SK-N-SH treated with all-trans-retinoic acid at 6 μM for 48 hours (cell line): ENCODE results near the gene PLAAT1.

Experiments used
- ESRRG ChIP-seq: fragments of 250-450 bp; sonication (Bioruptor Pico); IDR thresholded peaks from 2 replicates; pipeline ENCODE4 v1.6.1; 2021; ENCODE audit warnings: mild to moderate bottlenecking
- OSR1 ChIP-seq: fragments of 250-450 bp; sonication (Bioruptor Pico); IDR thresholded peaks from 2 replicates; pipeline ENCODE4 v1.8.0; 2022; ENCODE audit warnings: moderate library complexity, mild to moderate bottlenecking, inconsistent platforms
- POU6F1 ChIP-seq: fragments of 250-450 bp; sonication (Bioruptor Pico); IDR thresholded peaks from 2 replicates; pipeline ENCODE4 v1.8.0; 2021; ENCODE audit warnings: low read depth, mild to moderate bottlenecking, moderate library complexity, borderline replicate concordance
- RARB ChIP-seq: fragments of 250-450 bp; sonication (Bioruptor Pico); IDR thresholded peaks from 2 replicates; pipeline ENCODE4 v1.8.0; 2021; ENCODE audit warnings: mild to moderate bottlenecking, moderate library complexity
- TCF4 ChIP-seq: fragments of 250-450 bp; sonication (Bioruptor Pico); IDR thresholded peaks from 2 replicates; pipeline ENCODE4 v1.8.0; 2021; ENCODE audit warnings: mild to moderate bottlenecking, moderate library complexity, borderline replicate concordance
- TSHZ2 ChIP-seq: fragments of 250-450 bp; sonication (Bioruptor Pico); IDR thresholded peaks from 2 replicates; pipeline ENCODE4 v1.5.0; 2020; ENCODE audit warnings: mild to moderate bottlenecking, moderate library complexity
- ZC3H10 ChIP-seq: fragments of 250-450 bp; sonication (Bioruptor Pico); IDR thresholded peaks from 2 replicates; pipeline ENCODE4 v1.5.1; 2021; ENCODE audit warnings: mild to moderate bottlenecking, moderate library complexity
- ZFP3 ChIP-seq: fragments of 250-450 bp; sonication (Bioruptor Pico); IDR thresholded peaks from 2 replicates; pipeline ENCODE4 v1.5.0; 2020; ENCODE audit warnings: mild to moderate bottlenecking, moderate library complexity
- ZFP30 ChIP-seq: fragments of 450-650 bp; formaldehyde crosslinking; IDR thresholded peaks from 2 replicates; pipeline ENCODE4 v1.5.0; 2022; ENCODE audit warnings: mild to moderate bottlenecking, moderate library complexity
- ZNF565 ChIP-seq: fragments of 450-650 bp; formaldehyde crosslinking; conservative IDR thresholded peaks from 2 replicates; pipeline ENCODE4 v1.5.0; 2020; ENCODE audit warnings: low read depth, mild to moderate bottlenecking, moderate library complexity
- ZNF70 ChIP-seq: fragments of 450-650 bp; formaldehyde crosslinking; IDR thresholded peaks from 2 replicates; pipeline ENCODE4 v1.5.0; 2020; ENCODE audit warnings: mild to moderate bottlenecking, moderate library complexity
- ZNF8 ChIP-seq: fragments of 450-650 bp; formaldehyde crosslinking; IDR thresholded peaks from 2 replicates; pipeline ENCODE4 v1.5.0; 2020; ENCODE audit warnings: mild to moderate bottlenecking, moderate library complexity
- TF ChIP-seq, protein P1 (sequence below): fragments of 250-450 bp; sonication (Bioruptor Pico); IDR thresholded peaks from 2 replicates; pipeline ENCODE4 v1.8.0; 2020; ENCODE audit warnings: mild to moderate bottlenecking, moderate library complexity, borderline replicate concordance
- TF ChIP-seq, protein P2 (sequence below): fragments of 250-450 bp; sonication (Bioruptor Pico); IDR thresholded peaks from 2 replicates; pipeline ENCODE4 v1.5.1; 2020; ENCODE audit warnings: low read depth, mild to moderate bottlenecking, moderate library complexity

DNA sequence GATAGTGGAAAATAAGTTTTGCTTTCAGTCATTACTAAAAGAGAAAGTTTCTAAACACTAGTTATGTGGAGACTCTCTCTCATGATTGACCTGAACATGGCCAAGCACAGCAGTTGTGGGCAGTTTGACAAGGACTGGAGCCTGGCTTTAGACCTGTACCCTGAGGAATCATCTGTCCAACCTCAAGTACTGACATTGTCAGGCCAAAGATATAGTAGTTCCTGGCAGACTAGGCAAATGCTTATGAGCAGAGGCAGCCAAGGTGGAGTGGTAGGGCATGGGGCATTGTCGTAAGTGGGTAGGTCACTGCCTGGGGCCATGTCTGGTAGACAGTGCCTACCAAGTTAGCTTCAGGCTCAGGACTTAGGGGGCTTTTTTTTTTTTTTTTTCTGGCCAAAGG lies 20.9 kb downstream of the PLAAT1 start:
- TF ChIP-seq, protein P1, sequence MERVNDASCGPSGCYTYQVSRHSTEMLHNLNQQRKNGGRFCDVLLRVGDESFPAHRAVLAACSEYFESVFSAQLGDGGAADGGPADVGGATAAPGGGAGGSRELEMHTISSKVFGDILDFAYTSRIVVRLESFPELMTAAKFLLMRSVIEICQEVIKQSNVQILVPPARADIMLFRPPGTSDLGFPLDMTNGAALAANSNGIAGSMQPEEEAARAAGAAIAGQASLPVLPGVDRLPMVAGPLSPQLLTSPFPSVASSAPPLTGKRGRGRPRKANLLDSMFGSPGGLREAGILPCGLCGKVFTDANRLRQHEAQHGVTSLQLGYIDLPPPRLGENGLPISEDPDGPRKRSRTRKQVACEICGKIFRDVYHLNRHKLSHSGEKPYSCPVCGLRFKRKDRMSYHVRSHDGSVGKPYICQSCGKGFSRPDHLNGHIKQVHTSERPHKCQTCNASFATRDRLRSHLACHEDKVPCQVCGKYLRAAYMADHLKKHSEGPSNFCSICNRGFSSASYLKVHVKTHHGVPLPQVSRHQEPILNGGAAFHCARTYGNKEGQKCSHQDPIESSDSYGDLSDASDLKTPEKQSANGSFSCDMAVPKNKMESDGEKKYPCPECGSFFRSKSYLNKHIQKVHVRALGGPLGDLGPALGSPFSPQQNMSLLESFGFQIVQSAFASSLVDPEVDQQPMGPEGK (CRISPR knock-in tag) = no peak
- TF ChIP-seq, protein P2, sequence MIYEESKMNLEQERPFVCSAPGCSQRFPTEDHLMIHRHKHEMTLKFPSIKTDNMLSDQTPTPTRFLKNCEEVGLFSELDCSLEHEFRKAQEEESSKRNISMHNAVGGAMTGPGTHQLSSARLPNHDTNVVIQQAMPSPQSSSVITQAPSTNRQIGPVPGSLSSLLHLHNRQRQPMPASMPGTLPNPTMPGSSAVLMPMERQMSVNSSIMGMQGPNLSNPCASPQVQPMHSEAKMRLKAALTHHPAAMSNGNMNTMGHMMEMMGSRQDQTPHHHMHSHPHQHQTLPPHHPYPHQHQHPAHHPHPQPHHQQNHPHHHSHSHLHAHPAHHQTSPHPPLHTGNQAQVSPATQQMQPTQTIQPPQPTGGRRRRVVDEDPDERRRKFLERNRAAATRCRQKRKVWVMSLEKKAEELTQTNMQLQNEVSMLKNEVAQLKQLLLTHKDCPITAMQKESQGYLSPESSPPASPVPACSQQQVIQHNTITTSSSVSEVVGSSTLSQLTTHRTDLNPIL (CRISPR knock-in tag) = no peak
- TF ChIP-seq ZNF70 (CRISPR knock-in tag) (no peak), ZNF565 (CRISPR knock-in tag) (no peak), OSR1 (CRISPR knock-in tag) (no peak), POU6F1 (no peak), ZFP3 (CRISPR knock-in tag) (no peak), ZC3H10 (no peak), RARB (CRISPR knock-in tag) (no peak), TCF4 (no peak), ZNF8 (CRISPR knock-in tag) (no peak), ZFP30 (no peak), TSHZ2 (CRISPR knock-in tag) (no peak), ESRRG (CRISPR knock-in tag) (no peak)
